HG03558 (cell line): Measurements from ENCODE around the gene ATG14.

Experiments used
- ATAC-seq: cut with Tn5 transposase; IDR thresholded peaks from one replicate; pipeline ENCODE4 v1.9.1; 2021; ENCODE audit warnings: moderate number of reproducible peaks; ENCODE audit not compliant: unreplicated experiment; ENCODE audit errors: extremely low read depth

Gene ATG14

DNA sequence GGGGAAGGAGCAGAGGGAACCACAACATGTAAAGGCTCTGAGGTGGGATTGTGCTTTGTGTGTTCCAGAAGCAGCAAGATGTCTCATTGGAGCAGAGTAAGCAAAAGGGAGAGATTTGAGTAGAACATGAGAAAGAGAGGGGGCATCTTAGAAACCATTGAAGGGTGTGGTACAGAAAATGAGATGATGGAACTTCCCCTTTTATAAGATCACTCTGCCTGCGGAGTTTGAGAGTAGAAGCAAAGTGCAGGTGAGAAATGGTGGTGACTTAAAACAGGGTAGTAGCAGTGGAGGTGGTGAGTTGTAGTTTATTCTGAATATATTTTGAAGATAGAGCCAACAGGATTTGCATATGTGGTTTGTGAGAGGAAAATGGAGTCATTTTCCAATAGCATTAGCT lies 84.5 kb downstream of the ATG14 start:
- ATAC-seq: no peak

DNA sequence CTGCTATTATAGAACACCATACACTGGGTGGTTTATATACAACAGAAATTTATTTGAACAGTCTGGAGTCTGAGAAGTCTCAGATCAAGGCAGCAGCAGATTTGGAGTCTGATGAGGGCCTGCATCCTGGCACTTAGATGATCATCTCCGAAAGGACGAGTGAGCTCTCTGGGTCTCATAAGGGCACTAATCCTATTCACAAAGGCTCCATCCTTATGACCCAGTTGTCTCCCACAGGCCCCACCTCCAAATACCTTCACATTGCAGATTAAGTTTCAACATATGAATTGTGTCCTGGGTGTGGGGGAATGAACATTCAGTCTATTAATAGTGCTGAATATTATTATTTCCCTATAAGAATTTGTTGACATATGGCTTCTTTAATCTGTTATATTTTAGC lies 86.8 kb downstream of the ATG14 start:
- no peak for ATAC-seq

DNA sequence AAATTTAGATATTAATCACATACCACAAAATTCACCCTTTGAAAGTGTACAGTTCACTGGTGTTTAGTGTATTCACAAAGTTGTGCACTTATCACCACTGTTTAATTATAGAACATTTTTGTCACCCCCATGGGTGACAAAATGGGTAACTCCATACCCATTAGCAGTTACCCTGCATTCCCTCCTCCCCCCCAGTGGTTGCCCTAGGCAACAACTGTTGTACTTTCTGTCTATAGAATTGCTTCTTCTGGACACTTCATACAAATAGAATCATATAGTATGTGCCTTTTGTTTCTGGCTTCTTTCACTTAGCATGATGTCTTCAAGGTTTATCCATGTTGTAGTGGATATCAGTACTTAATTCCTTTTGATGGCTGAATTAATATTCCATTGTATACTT lies 87.7 kb downstream of the ATG14 start:
- no peak for ATAC-seq

DNA sequence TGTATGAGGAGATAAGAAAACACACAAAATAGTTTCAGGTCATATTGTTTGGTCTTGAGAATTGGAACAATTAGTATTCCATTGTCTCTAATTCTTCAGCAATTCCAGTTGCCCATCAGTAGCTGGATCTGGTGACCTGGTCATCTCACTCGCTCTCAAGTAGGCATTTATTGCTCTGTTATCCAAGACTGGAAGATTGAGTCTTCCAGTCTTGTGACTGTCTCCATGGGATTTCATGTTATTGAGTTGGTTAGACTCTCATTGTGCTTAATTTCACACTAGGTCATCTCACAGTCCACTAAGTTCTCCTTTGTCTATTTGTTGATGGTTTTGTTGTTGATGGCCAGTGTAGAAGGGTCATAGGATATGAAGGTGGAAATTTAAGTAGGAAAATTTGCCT lies 92.9 kb downstream of the ATG14 start:
- no peak for ATAC-seq

DNA sequence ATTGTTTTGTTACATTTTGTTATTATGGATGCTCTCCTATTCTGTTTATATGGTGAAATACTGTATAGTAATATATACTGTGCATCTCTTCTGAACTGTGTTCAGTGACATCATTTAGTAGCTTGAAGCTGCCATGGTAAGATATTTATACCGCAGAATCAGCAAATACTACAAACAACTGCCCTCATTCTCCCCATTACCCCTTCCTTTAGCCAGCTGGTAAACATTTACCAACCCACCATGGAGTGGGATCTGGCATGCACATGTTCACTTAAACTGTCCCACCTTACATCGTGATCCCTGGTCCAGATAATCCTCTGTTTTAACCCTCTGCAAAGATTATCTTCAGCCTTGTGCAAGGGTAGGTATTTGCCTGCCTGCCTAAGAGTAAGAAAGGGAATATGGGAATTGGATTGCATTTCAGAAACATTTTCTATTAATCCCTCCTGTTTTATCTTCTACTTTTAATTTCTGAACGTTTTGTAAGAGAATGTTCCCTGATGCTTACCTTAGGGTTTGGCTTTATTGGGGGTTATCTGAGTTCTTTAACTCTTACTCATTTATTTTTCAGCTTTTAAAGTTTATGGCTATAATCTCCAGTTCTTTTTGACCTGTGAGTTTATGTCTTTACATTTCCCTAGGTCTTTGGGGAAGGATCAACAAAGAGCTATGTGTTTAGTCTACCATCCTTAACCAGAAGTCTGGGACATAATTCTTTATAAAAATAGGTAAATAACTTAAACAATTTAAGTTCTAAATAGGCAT lies 93.9 kb downstream of the ATG14 start:
- ATAC-seq: no peak

DNA sequence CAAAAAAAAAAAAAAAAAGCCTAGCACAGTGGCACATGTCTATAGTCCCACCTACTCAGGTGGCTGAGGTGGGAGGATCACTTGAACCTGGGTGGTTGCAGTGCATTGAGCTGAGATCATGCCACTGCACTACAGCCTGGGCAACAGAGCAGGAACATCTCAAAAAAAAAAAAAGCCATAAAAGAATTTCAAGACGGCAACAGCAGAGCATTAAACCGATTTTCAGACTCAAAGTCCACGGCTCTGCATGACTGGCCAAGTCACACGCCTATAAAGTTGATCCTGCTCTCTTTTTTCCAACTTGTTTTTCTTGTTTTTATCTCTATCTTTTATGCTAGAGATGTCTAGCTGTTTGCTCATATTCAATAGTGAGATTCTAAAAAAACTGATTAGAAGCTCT lies 95.1 kb downstream of the ATG14 start:
- ATAC-seq: no peak
